Activated T-cell treated with anti-CD3 and anti-CD28 coated beads for 4 hours (primary cell): Measurements from ENCODE around the gene LECT2.

Experiments used
- DNase-seq: peaks from one replicate; pipeline ENCODE4 v3.0.0-alpha.2; 2020

Gene LECT2

DNA sequence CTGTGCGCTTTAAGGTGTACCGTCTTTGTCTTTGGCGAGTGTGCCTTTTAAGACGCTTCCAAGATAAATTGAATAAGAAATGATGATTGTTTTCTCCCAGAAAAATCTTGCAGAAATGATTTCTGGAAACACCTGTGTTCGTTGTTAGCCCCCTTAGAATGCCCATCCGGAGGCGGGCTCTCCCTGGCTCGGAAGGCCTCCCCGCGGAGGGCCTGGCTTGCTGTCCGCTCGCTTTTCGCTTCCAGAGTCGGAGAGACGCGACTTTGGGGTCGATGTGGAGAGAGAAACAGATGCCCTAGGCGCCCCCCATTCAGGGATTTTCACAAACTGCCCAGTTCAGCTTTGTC, 23.9 kb downstream of the LECT2 start:
- DNase-seq: no peak

DNA sequence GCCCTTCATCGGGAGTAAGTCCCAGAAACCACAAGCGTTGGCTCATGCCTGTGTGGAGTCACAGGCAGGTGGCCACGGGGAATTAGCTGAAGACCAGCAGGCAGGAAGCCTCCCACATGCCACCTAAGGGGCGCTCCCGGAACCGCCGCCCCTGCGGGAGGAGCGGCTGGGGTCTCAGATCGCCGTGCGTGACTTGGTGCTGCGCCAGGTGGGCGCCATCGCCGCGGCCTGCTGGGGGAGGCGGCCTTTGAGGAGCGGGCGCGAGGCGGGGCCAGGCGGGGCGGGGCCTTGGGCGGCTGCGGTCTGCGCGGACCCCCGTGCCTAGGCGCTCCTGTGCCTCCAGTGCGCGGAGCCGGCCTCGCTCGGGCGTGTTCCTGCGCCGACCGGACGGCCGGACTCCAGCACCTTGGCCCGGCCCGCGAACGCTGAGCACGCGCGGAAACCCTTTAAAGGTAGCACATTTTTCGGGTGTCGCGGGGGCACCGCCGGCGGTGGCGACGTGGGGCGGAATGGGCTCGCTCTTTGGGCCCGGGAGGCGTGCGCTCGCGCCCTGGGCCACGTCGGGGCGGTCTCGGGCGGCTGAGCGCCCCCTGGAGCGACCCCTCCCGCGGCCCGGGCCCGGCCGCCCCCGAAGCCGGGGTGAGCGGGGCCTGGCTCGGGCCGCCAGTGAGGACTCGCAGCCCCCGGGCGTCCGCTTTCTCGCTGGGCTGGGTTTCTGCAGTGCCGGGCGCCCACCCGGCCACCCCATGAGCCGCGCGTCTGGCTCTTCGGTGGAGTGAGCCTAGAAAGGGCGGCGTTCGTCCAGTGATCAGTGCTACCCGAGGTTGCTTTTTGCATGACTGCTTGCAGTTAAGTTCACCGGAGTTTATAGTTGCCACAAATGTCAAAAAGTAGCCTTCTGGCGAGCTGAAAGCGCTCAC, 24.5 kb downstream of the LECT2 start:
- DNase-seq: no peak

DNA sequence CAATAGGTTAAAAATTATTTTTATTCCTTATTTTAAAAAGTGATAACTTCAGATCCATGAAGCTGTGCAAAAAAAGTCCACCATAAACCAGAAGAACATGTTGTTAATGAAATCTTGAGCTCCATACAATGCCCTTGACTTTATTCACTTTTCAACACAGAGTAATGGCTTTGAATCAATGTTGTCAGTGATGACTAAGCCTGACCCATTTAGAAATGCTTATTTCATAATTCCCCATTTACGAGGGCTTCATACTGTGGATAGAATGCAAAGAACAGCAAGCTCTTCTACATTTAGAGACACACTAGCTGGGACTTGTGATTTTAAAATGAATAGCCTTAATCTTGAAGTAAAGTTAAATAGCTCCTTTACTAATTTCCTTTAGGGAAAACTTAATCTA, 33.4 kb downstream of the LECT2 start:
- DNase-seq: no peak

DNA sequence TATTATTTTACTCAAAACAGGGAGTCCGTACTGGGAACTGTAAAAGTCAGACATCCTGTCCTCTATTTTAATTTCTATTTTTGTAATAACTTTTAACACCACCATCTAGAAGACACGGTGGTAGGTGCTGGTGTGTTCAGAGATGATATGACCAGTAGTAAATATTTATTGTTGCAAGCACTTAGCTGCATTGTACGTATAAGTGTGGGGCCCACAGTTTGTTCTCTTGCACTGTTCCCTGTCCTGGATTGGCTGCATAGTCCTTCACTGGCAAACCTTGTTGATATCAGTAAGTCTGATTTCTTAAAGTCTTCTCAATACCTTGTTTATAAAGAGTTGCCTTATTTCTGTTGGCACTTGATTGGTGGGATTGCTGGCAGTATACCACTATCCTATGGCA, 34.6 kb downstream of the LECT2 start:
- DNase-seq: no peak

- no peak for DNase-seq
These were observed 38.0 kb downstream of the LECT2 start for GRCh38 chr5:135916638-135917263.

DNA sequence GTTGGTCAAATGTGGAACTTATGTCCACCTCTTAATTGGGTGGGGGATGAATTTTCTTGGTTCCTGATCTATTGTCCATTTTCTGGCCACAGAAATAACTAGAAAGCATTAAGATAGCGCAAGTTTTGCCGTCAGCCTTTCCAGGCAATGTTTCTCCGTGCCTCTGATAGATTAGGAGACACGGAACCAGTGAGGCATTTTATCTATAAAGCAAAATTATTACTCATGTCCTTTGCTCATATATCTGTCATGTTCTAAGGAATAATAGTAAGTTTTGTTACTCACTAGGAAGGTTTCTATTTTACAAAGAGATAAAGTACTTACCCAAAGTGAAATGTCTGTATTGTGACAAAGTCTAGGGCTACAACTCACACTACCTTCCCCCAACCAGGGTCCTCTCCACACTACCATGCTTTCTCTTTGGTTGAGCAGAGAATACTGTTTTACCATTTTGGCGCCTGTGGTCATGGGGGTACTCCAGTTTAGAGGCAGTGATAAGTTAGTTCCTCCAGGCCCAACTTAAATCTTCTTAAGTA, 39.2 kb downstream of the LECT2 start:
- DNase-seq: no peak

- DNase-seq: no peak
These were observed 40.8 kb downstream of the LECT2 start for GRCh38 chr5:135913713-135914626.

DNA sequence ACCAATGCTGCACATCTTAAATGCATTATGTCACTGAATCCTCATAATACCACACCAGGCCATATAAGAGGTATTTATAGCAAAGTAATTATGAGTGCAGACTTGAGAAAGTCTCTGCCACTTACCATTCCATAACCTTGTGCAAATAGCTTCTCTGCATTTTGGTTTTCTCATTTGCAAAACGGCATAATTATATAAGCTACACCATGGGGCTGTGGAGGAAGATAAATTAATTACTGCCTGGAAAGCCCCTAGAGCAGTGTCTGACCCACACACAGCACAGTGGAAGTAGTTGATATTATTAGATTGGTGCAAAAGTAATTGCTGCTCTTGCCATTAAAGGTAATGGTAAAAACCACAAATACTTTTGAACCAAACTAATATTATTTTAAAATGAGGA, 49.6 kb downstream of the LECT2 start:
- DNase-seq: no peak

- no peak for DNase-seq
These were observed 53.1 kb downstream of the LECT2 start for GRCh38 chr5:135901633-135902032.

DNA sequence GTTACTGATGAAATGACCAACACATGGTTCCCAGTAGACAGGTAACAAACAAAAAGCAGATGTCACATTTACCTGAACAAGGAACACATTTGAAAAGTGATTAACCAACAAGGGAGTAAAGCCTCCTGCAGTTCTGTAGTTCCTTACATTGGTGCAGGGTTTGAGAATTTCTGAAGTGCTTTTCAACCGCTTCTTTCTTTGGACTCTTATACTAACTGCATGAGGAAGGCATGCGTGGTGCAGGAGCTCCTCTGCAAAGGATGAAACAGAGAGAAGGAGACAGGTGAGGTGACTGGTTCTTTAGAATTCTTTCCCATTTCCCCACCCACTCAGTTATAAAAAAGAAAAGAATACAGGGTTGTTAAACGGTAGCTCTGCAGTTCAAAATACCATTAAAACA, 54.5 kb downstream of the LECT2 start:
- no peak for DNase-seq

DNA sequence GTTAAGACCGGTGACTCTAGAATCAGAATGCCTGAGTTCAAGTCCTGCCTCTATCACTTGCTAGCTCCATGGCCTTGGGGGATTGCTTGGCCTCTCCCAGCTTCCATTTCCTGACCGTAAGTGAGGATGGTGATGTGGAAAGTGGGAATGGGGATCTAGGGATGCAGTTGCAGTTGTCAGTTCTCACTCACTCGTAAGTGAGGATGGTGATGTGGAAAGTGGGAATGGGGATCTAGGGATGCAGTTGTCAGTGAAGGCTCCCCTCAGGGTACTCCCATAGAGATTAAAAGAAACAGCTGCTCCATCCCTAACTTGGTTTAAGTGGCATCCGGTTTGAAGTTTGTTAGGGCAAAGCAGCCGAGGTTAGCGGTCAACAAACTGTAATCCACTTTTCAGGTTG, 56.1 kb downstream of the LECT2 start:
- DNase-seq: no peak
